Lung (tissue), 12 donors: ENCODE measurements around the gene LYPD4. TPM values are rescaled to one million over a fixed set of nuclear protein-coding genes. Genes with fewer than 3 reads are reported as not detected.

Experiments used
- ATAC-seq: fragments of 200-7000 bp; cut with Tn5 transposase; one replicate; pipeline ENCODE4 v1.9.1; 2020; ENCODE audit warnings: moderate number of reproducible peaks; ENCODE audit not compliant: insufficient read depth, low FRiP score
- DNase-seq, 3 donors: peaks; one replicate each; pipeline ENCODE4 v3.0.0-alpha.2; 2013 to 2017
- H3K27ac ChIP-seq, 2 donors: one replicate each; pipeline ENCODE4 v1.5.1; 2013; ENCODE audit warnings: mild to moderate bottlenecking in 2 of 2, moderate library complexity in 2 of 2, control low read depth in 1 of 2, inconsistent platforms in 1 of 2, low read depth in 1 of 2, low read length in 1 of 2
- H3K27me3 ChIP-seq, 3 donors: one replicate each; pipeline ENCODE4 v1.5.1; 2013; ENCODE audit warnings: low read length in 2 of 3; ENCODE audit not compliant: control insufficient read depth in 3 of 3, insufficient read depth in 3 of 3
- H3K36me3 ChIP-seq, 4 donors: one replicate each; pipeline ENCODE4 v1.5.1; 2013; ENCODE audit warnings: low read length in 4 of 4, mild to moderate bottlenecking in 1 of 4, moderate library complexity in 1 of 4; ENCODE audit not compliant: control insufficient read depth in 4 of 4, insufficient read depth in 4 of 4
- H3K4me1 ChIP-seq, 5 donors: one replicate each; pipeline ENCODE4 v1.5.1; 2013; ENCODE audit warnings: low read length in 5 of 5, mild to moderate bottlenecking in 2 of 5, moderate library complexity in 1 of 5; ENCODE audit not compliant: control insufficient read depth in 5 of 5, insufficient read depth in 5 of 5
- H3K4me3 ChIP-seq: one replicate; pipeline ENCODE4 v1.5.1; 2013; ENCODE audit warnings: mild to moderate bottlenecking, control low read depth, moderate library complexity
- H3K9ac ChIP-seq, 2 donors: one replicate each; pipeline ENCODE4 v1.5.1; 2013; ENCODE audit warnings: low read length in 2 of 2, control low read depth in 1 of 2; ENCODE audit not compliant: insufficient read depth in 1 of 2
- H3K9me3 ChIP-seq, 4 donors: one replicate each; pipeline ENCODE4 v1.5.1; 2013; ENCODE audit warnings: low read length in 3 of 4, mild to moderate bottlenecking in 1 of 4, moderate library complexity in 1 of 4; ENCODE audit not compliant: control insufficient read depth in 4 of 4, insufficient read depth in 3 of 4
- CTCF ChIP-seq: IDR thresholded peaks from 2 replicates; pipeline ENCODE4 v1.5.1; 2012; ENCODE audit warnings: mild to moderate bottlenecking; ENCODE audit errors: control extremely low read depth, extremely low read depth
- WGBS, 2 donors: extraction: QIAGEN DNeasy Blood & Tissue Kit; methylation state at CpG; one replicate each; pipeline ENCODE4 v1.1.7; 2013; 5-methylcytosine and 5-hydroxymethylcytosine counted together
- polyA plus RNA-seq, 2 donors: library from polyadenylated mRNA; stranded (reverse); fragments of 200-250 nt; gene quantifications; one replicate each; pipeline ENCODE4 v1.2.1, GENCODE V29; 2013
- total RNA-seq, 2 donors: library from RNA; depleted of rRNA in 1 of 2; stranded (reverse); fragments of >200 nt in 1 of 2; gene quantifications; one replicate each; pipeline ENCODE4 v1.2.1, GENCODE V29; 2014 to 2021
- donor health status: control.
- donor health status: control.
- donor health status: Bipolar disorder and iron deficiency.
- donor health status: healthy.
- donor health status: DM: yes; HTN: yes; CAD: no.

LYPD4 gene
- total and polyA plus RNA-seq, 4 donors: not detected

- Histone ChIP-seq H3K36me3 (peaks cover 14 to 53% (median 27%) of the 10 kb centered on the region in 4 donors), H3K9me3 (no peaks in the 10 kb centered on the region), H3K27ac (no peak overlapping the region), H3K27me3 (no peaks in the 10 kb centered on the region), H3K9ac (no peak overlapping the region), H3K4me1 (peaks cover 0 to 6% (median 0%) of the 10 kb centered on the region in 5 donors), H3K4me3 (no peak overlapping the region)
- ATAC-seq: peak; percentile 13
- WGBS, 2 donors: 70 to 74% methylated on average over 10 of the region's 10 CpGs
- peak in 2 of 3 donors; percentile 37 to 54 for DNase-seq
- no peak for TF ChIP-seq CTCF
Measured at GRCh38 chr19:41868120-41868988, 23.9 kb upstream of the LYPD4 start.

GRCh38 chr19:41866284-41866683 lies 21.8 kb upstream of the LYPD4 start:
- H3K27me3 ChIP-seq: no peaks in the 10 kb centered on the region
- no peak overlapping the region for H3K4me3 ChIP-seq
- no peak overlapping the region for H3K27ac ChIP-seq
- ATAC-seq (no peak), DNase-seq (no peak)
- no peak for TF ChIP-seq CTCF
- WGBS, 2 donors: 89 to 94% methylated on average over 3 of the region's 3 CpGs
- H3K36me3 ChIP-seq: peaks cover 31 to 60% (median 36%) of the 10 kb centered on the region in 4 donors
- H3K9ac ChIP-seq: no peak overlapping the region
- H3K9me3 ChIP-seq: no peaks in the 10 kb centered on the region
- peaks cover 3 to 15% (median 7%) of the 10 kb centered on the region in 5 donors for H3K4me1 ChIP-seq

- no peaks in the 10 kb centered on the region for H3K9me3 ChIP-seq
- no peak overlapping the region for H3K4me3 ChIP-seq
- no peak overlapping the region for H3K9ac ChIP-seq
- TF ChIP-seq CTCF: no peak
- peaks cover 8 to 17% (median 12%) of the 10 kb centered on the region in 5 donors for H3K4me1 ChIP-seq
- H3K27ac ChIP-seq: no peak overlapping the region
- no peaks in the 10 kb centered on the region for H3K27me3 ChIP-seq
- 90 to 94% methylated on average over 5 of the region's 5 CpGs for WGBS, 2 donors
- DNase-seq: no peak
- no peak for ATAC-seq
- peaks cover 26 to 45% (median 37%) of the 10 kb centered on the region in 4 donors for H3K36me3 ChIP-seq
Measured at GRCh38 chr19:41864374-41864773, 19.9 kb upstream of the LYPD4 start.
